Common myeloid progenitor, CD34-positive (primary cell): ENCODE results near the gene PEX10.

Experiments
- CTCF ChIA-PET: fragments of 350-600 bp; sonication (Branson Sonifier 250); formaldehyde crosslinking; loops from one replicate; lab custom pipeline; 2021; ENCODE audit warnings: antibody characterized with exemption; lab: Charles Lee
- POLR2A ChIA-PET: fragments of 350-600 bp; sonication (Branson Sonifier 250); formaldehyde crosslinking; loops from one replicate; lab custom pipeline; 2021; ENCODE audit warnings: antibody characterized with exemption; lab: Charles Lee
- DNase-seq, 3 donors: peaks; one replicate each; pipeline versions ENCODE4 v3.0.0 to v3.0.0-alpha.2; 2013
- H3K27ac ChIP-seq, 2 experiments: 1 replicate in 1 of 2; 2 replicates in 1 of 2; pipeline ENCODE4 v1.7.0; 2013; ENCODE audit warnings: inconsistent platforms in 2 of 2, low read length in 2 of 2, mild to moderate bottlenecking in 2 of 2, low read depth in 1 of 2, moderate library complexity in 1 of 2; ENCODE audit not compliant: severe bottlenecking in 2 of 2, insufficient read depth in 1 of 2, poor library complexity in 1 of 2
- H3K27me3 ChIP-seq, 5 experiments: replicated peaks in 2 of 5; 1 replicate in 3 of 5; 2 replicates in 2 of 5; pipeline versions ENCODE4 v1.6.1 to v1.7.0; 2013; ENCODE audit warnings: low read length in 4 of 5, mild to moderate bottlenecking in 2 of 5, moderate library complexity in 2 of 5, inconsistent platforms in 1 of 5; ENCODE audit not compliant: insufficient read depth in 5 of 5, control insufficient read depth in 4 of 5
- H3K36me3 ChIP-seq, 4 experiments: 1 replicate in 2 of 4; 2 replicates in 2 of 4; pipeline versions ENCODE4 v1.6.1 to v1.7.0; 2013; ENCODE audit warnings: low read length in 3 of 4, control low read depth in 1 of 4, mild to moderate bottlenecking in 1 of 4; ENCODE audit not compliant: control insufficient read depth in 4 of 4, insufficient read depth in 4 of 4
- H3K4me1 ChIP-seq, 4 experiments: 1 replicate in 3 of 4; 2 replicates in 1 of 4; pipeline versions ENCODE4 v1.6.1 to v1.7.1; 2013; ENCODE audit warnings: low read length in 3 of 4, mild to moderate bottlenecking in 3 of 4, control low read depth in 1 of 4, inconsistent platforms in 1 of 4, moderate library complexity in 1 of 4; ENCODE audit not compliant: control insufficient read depth in 4 of 4, insufficient read depth in 4 of 4; ENCODE audit errors: control extremely low read depth in 1 of 4
- H3K4me3 ChIP-seq, 7 experiments: 1 replicate in 4 of 7; 2 replicates in 3 of 7; pipeline versions ENCODE4 v1.5.1 to v1.7.0; 2013; ENCODE audit warnings: mild to moderate bottlenecking in 7 of 7, low read length in 6 of 7, moderate library complexity in 6 of 7, inconsistent platforms in 2 of 7, low read depth in 2 of 7, control low read depth in 1 of 7; ENCODE audit not compliant: insufficient read depth in 4 of 7, control insufficient read depth in 1 of 7; ENCODE audit errors: extremely low read depth in 1 of 7
- H3K9me3 ChIP-seq, 5 experiments: 1 replicate in 4 of 5; 2 replicates in 1 of 5; pipeline versions ENCODE4 v1.6.1 to v1.7.1; 2013; ENCODE audit warnings: low read length in 4 of 5, mild to moderate bottlenecking in 2 of 5, inconsistent platforms in 1 of 5, low read depth in 1 of 5, moderate library complexity in 1 of 5; ENCODE audit not compliant: control insufficient read depth in 4 of 5, insufficient read depth in 2 of 5; ENCODE audit errors: control extremely low read depth in 1 of 5
- WGBS: methylation state at CpG from one replicate; pipeline ENCODE4 v1.1.5; 2013; ENCODE audit not compliant: insufficient coverage; 5-methylcytosine and 5-hydroxymethylcytosine counted together

The PEX10 gene

GRCh38 chr1:2360588-2361364 lies 51.6 kb downstream of the PEX10 start:
- CTCF ChIA-PET = no interaction called here
- Histone ChIP-seq H3K4me1 (no peaks in the 10 kb centered on the region), H3K27ac (no peak overlapping the region), H3K4me3 (no peak overlapping the region), H3K36me3 (no peaks in the 10 kb centered on the region), H3K27me3 (no peaks in the 10 kb centered on the region), H3K9me3 (peaks cover 0 to 3% (median 2%) of the 10 kb centered on the region in 5 experiments)
- POLR2A ChIA-PET = no interaction called here
- WGBS = 86% methylated on average over 8 of the region's 11 CpGs
- no peak for DNase-seq

- ChIA-PET POLR2A (no interaction called here), CTCF (no interaction called here)
- H3K9me3 ChIP-seq = peaks cover 0 to 2% (median under 1%) of the 10 kb centered on the region in 5 experiments
- no peak overlapping the region for H3K4me3 ChIP-seq
- no peaks in the 10 kb centered on the region for H3K27me3 ChIP-seq
- no peaks in the 10 kb centered on the region for H3K36me3 ChIP-seq
- no peaks in the 10 kb centered on the region for H3K4me1 ChIP-seq
- WGBS = 92% methylated on average over 24 of the region's 24 CpGs
- no peak overlapping the region for H3K27ac ChIP-seq
- DNase-seq = no peak
These were observed 53.4 kb downstream of the PEX10 start for GRCh38 chr1:2358651-2359640.

GRCh38 chr1:2358072-2358471 lies 54.3 kb downstream of the PEX10 start:
- Histone ChIP-seq H3K27ac (no peak overlapping the region), H3K4me3 (no peak overlapping the region), H3K27me3 (no peaks in the 10 kb centered on the region), H3K36me3 (no peaks in the 10 kb centered on the region), H3K4me1 (no peaks in the 10 kb centered on the region), H3K9me3 (peaks cover 0 to under 1% (median 0%) of the 10 kb centered on the region in 5 experiments)
- ChIA-PET CTCF (interaction anchor here (0.7 kb wide), 1 partner anchor 11 kb away, joined by 3 read pairs; no protein-coding TSS in a partner anchor), POLR2A (no interaction called here)
- WGBS = 100% methylated on average over 10 of the region's 13 CpGs
- no peak for DNase-seq

- WGBS = 97% methylated on average over 24 of the region's 37 CpGs
- DNase-seq = no peak
- no peak overlapping the region for H3K4me3 ChIP-seq
- no peaks in the 10 kb centered on the region for H3K9me3 ChIP-seq
- H3K36me3 ChIP-seq = no peaks in the 10 kb centered on the region
- ChIA-PET CTCF (no interaction called here), POLR2A (no interaction called here)
- no peaks in the 10 kb centered on the region for H3K4me1 ChIP-seq
- no peaks in the 10 kb centered on the region for H3K27me3 ChIP-seq
- no peak overlapping the region for H3K27ac ChIP-seq
These were observed 55.2 kb downstream of the PEX10 start for GRCh38 chr1:2356911-2357845.

GRCh38 chr1:2356401-2356800 lies 56.0 kb downstream of the PEX10 start:
- POLR2A ChIA-PET = no interaction called here
- Histone ChIP-seq H3K4me3 (no peak overlapping the region), H3K36me3 (no peaks in the 10 kb centered on the region), H3K4me1 (no peaks in the 10 kb centered on the region), H3K27me3 (no peaks in the 10 kb centered on the region), H3K9me3 (no peaks in the 10 kb centered on the region), H3K27ac (no peak overlapping the region)
- CTCF ChIA-PET = no interaction called here
- DNase-seq = no peak
- WGBS = 98% methylated on average over 15 of the region's 15 CpGs

- H3K4me3 ChIP-seq = no peak overlapping the region
- DNase-seq = no peak
- no peaks in the 10 kb centered on the region for H3K4me1 ChIP-seq
- no peaks in the 10 kb centered on the region for H3K9me3 ChIP-seq
- no peaks in the 10 kb centered on the region for H3K27me3 ChIP-seq
- CTCF ChIA-PET = no interaction called here
- POLR2A ChIA-PET = no interaction called here
- WGBS = 95% methylated on average over 27 of the region's 28 CpGs
- no peaks in the 10 kb centered on the region for H3K36me3 ChIP-seq
- no peak overlapping the region for H3K27ac ChIP-seq
These were observed 56.7 kb downstream of the PEX10 start for GRCh38 chr1:2355373-2356261.
